Progenitor cell of endocrine pancreas (in vitro differentiated cells): ENCODE results near the gene EPHA10. TPM values are rescaled to one million over a fixed set of nuclear protein-coding genes. Genes with fewer than 3 reads are reported as not detected.
"Not testable (repeated sequence)": the region's sequence is repeated elsewhere in the genome, so short reads cannot be mapped to it uniquely, and the experiment has no call there.

Experiments used
- DNase-seq: peaks from one replicate; pipeline ENCODE4 v3.0.0; 2021; ENCODE audit warnings: low spot score; ENCODE audit not compliant: unreplicated experiment
- H3K27ac Mint-ChIP-seq: 2 replicates; pipeline ENCODE4 v1.8.0; 2021; ENCODE audit warnings: mild to moderate bottlenecking, moderate library complexity, mixed read lengths
- H3K27me3 Mint-ChIP-seq: 2 replicates; pipeline ENCODE4 v1.8.0; 2021; ENCODE audit warnings: mixed read lengths
- H3K36me3 Mint-ChIP-seq: 2 replicates; pipeline ENCODE4 v1.8.0; 2022; ENCODE audit warnings: mixed read lengths; ENCODE audit not compliant: insufficient read depth
- H3K4me1 Mint-ChIP-seq: 2 replicates; pipeline ENCODE4 v1.8.0; 2021; ENCODE audit warnings: low read depth, mixed read lengths
- H3K4me3 Mint-ChIP-seq: 2 replicates; pipeline ENCODE4 v1.8.0; 2021; ENCODE audit warnings: low read depth, mild to moderate bottlenecking, moderate library complexity, mixed read lengths
- H3K9me3 Mint-ChIP-seq: 2 replicates; pipeline ENCODE4 v1.8.0; 2021; ENCODE audit warnings: low read depth, mixed read lengths
- CTCF ChIP-seq: fragments of 200-600 bp; sonication (generic); IDR thresholded peaks from one replicate; pipeline ENCODE4 v1.5.0; 2021; ENCODE audit warnings: antibody characterized with exemption, mild to moderate bottlenecking; ENCODE audit not compliant: unreplicated experiment
- total RNA-seq: library from RNA; stranded (reverse); gene quantifications from 2 replicates; pipeline ENCODE4 v1.2.1, GENCODE V29; 2021

Gene EPHA10
- total RNA-seq, 1 donor from 2014 or later = 6.2 TPM

- Mint-ChIP-seq H3K4me1 (no peaks in the 10 kb centered on the region), H3K36me3 (no peaks in the 10 kb centered on the region), H3K9me3 (no peaks in the 10 kb centered on the region), H3K27ac (no peak overlapping the region), H3K4me3 (no peak overlapping the region), H3K27me3 (peaks cover 37% of the 10 kb centered on the region)
- no peak for DNase-seq
- TF ChIP-seq CTCF = no peak
These were observed 17.6 kb upstream of the EPHA10 start for GRCh38 chr1:37782491-37782890.

- TF ChIP-seq CTCF = no peak
- Mint-ChIP-seq H3K9me3 (no peaks in the 10 kb centered on the region), H3K4me3 (no peak overlapping the region), H3K27ac (no peak overlapping the region), H3K36me3 (no peaks in the 10 kb centered on the region), H3K27me3 (peaks cover 30% of the 10 kb centered on the region), H3K4me1 (no peaks in the 10 kb centered on the region)
- no peak for DNase-seq
These were observed 13.7 kb upstream of the EPHA10 start for GRCh38 chr1:37778654-37779053.

GRCh38 chr1:37776946-37777516 lies 12.1 kb upstream of the EPHA10 start:
- no peak for TF ChIP-seq CTCF
- no peak overlapping the region for H3K4me3 Mint-ChIP-seq
- H3K27ac Mint-ChIP-seq = no peak overlapping the region
- H3K4me1 Mint-ChIP-seq = no peaks in the 10 kb centered on the region
- no peak for DNase-seq
- H3K9me3 Mint-ChIP-seq = no peaks in the 10 kb centered on the region
- H3K36me3 Mint-ChIP-seq = no peaks in the 10 kb centered on the region
- peaks cover 33% of the 10 kb centered on the region for H3K27me3 Mint-ChIP-seq

- not testable (repeated sequence) for H3K27ac Mint-ChIP-seq, H3K36me3 Mint-ChIP-seq, DNase-seq, H3K9me3 Mint-ChIP-seq, H3K4me1 Mint-ChIP-seq, H3K4me3 Mint-ChIP-seq
- H3K27me3 Mint-ChIP-seq = peaks cover 50% of the 10 kb centered on the region
These were observed 6.5 kb upstream of the EPHA10 start for GRCh38 chr1:37771440-37771839.

- Mint-ChIP-seq H3K36me3 (no peaks in the 10 kb centered on the region), H3K4me1 (no peaks in the 10 kb centered on the region), H3K27me3 (peaks cover 86% of the 10 kb centered on the region), H3K4me3 (no peak overlapping the region), H3K9me3 (no peaks in the 10 kb centered on the region), H3K27ac (no peak overlapping the region)
- no peak for TF ChIP-seq CTCF
- no peak for DNase-seq
These were observed 2.6 kb upstream of the EPHA10 start for GRCh38 chr1:37767488-37767887.

GRCh38 chr1:37765916-37766664 lies 1.2 kb upstream of the EPHA10 start:
- no peak for DNase-seq
- Mint-ChIP-seq H3K36me3 (no peaks in the 10 kb centered on the region), H3K27me3 (peaks cover 96% of the 10 kb centered on the region), H3K27ac (no peak overlapping the region), H3K9me3 (no peaks in the 10 kb centered on the region), H3K4me1 (no peaks in the 10 kb centered on the region), H3K4me3 (no peak overlapping the region)
- no peak for TF ChIP-seq CTCF
